WTC11 (cell line): ENCODE measurements around the gene PBX4. TPM values are rescaled to one million over a fixed set of nuclear protein-coding genes. Genes with fewer than 3 reads are reported as not detected.

ENCODE experiments used
- ATF6 ChIP-seq: sonication (generic); formaldehyde crosslinking; IDR thresholded peaks from 2 replicates; pipeline ENCODE4 v1.8.1; 2023; ENCODE audit warnings: mild to moderate bottlenecking, missing genetic modification reagents
- CDX4 ChIP-seq: fragments of 250-450 bp; sonication (Bioruptor Pico); IDR thresholded peaks from 2 replicates; pipeline ENCODE4 v1.9.0; 2021; ENCODE audit warnings: moderate library complexity, mild to moderate bottlenecking, inconsistent platforms, borderline replicate concordance
- CREB1 ChIP-seq: sonication (generic); formaldehyde crosslinking; IDR thresholded peaks from 2 replicates; pipeline ENCODE4 v1.8.0; 2023; ENCODE audit warnings: mild to moderate bottlenecking, missing genetic modification reagents
- FOXP1 ChIP-seq: sonication (generic); formaldehyde crosslinking; IDR thresholded peaks from 2 replicates; pipeline ENCODE4 v1.8.0; 2022; ENCODE audit warnings: missing genetic modification reagents, mild to moderate bottlenecking, moderate library complexity, borderline replicate concordance
- GRHL2 ChIP-seq: fragments of 250-450 bp; sonication (Bioruptor Pico); IDR thresholded peaks from 2 replicates; pipeline ENCODE4 v1.8.0; 2022; ENCODE audit warnings: mild to moderate bottlenecking, moderate library complexity; ENCODE audit not compliant: insufficient replicate concordance, severe bottlenecking
- GTF2I ChIP-seq: fragments of 250-450 bp; sonication (Bioruptor Pico); conservative IDR thresholded peaks from 2 replicates; pipeline ENCODE4 v1.4.0; 2021; ENCODE audit warnings: mild to moderate bottlenecking
- HMGA2 ChIP-seq: fragments of 250-450 bp; sonication (Bioruptor Pico); IDR thresholded peaks from 2 replicates; pipeline ENCODE4 v1.4.0; 2021; ENCODE audit warnings: mild to moderate bottlenecking, moderate library complexity
- MLX ChIP-seq: sonication (generic); formaldehyde crosslinking; IDR thresholded peaks from 2 replicates; pipeline ENCODE4 v1.8.1; 2023; ENCODE audit warnings: mild to moderate bottlenecking, missing genetic modification reagents, moderate library complexity
- MXD4 ChIP-seq: fragments of 250-450 bp; sonication (Bioruptor Pico); IDR thresholded peaks from 2 replicates; pipeline ENCODE4 v1.8.0; 2021; ENCODE audit warnings: mild to moderate bottlenecking, moderate library complexity, borderline replicate concordance
- NFE2L1 ChIP-seq: sonication (generic); formaldehyde crosslinking; IDR thresholded peaks from 2 replicates; pipeline ENCODE4 v1.8.1; 2023; ENCODE audit warnings: missing genetic modification reagents
- NR3C1 ChIP-seq: sonication (generic); formaldehyde crosslinking; conservative IDR thresholded peaks from 2 replicates; pipeline ENCODE4 v1.8.1; 2023; ENCODE audit warnings: low read depth, mild to moderate bottlenecking, missing genetic modification reagents
- RORB ChIP-seq: fragments of 250-450 bp; sonication (Bioruptor Pico); IDR thresholded peaks from 2 replicates; pipeline ENCODE4 v1.9.0; 2021; ENCODE audit warnings: mild to moderate bottlenecking
- SP1 ChIP-seq: sonication (generic); formaldehyde crosslinking; conservative IDR thresholded peaks from 2 replicates; pipeline ENCODE4 v1.8.1; 2022; ENCODE audit warnings: missing genetic modification reagents
- STAT6 ChIP-seq: sonication (generic); formaldehyde crosslinking; conservative IDR thresholded peaks from 2 replicates; pipeline ENCODE4 v1.8.1; 2023; ENCODE audit warnings: mild to moderate bottlenecking, low read depth, missing genetic modification reagents, moderate library complexity
- ZBTB21 ChIP-seq: sonication (generic); formaldehyde crosslinking; IDR thresholded peaks from 2 replicates; pipeline ENCODE4 v1.8.1; 2023; ENCODE audit warnings: mild to moderate bottlenecking, missing genetic modification reagents, borderline replicate concordance
- ZMAT4 ChIP-seq: fragments of 250-450 bp; sonication (Bioruptor Pico); IDR thresholded peaks from 2 replicates; pipeline ENCODE4 v1.9.0; 2021; ENCODE audit warnings: mild to moderate bottlenecking
- ZNF219 ChIP-seq: sonication (generic); formaldehyde crosslinking; IDR thresholded peaks from 2 replicates; pipeline ENCODE4 v1.8.0; 2023; ENCODE audit warnings: missing genetic modification reagents, mild to moderate bottlenecking, borderline replicate concordance
- ZNF281 ChIP-seq: sonication (generic); formaldehyde crosslinking; IDR thresholded peaks from 2 replicates; pipeline ENCODE4 v1.8.0; 2023; ENCODE audit warnings: mild to moderate bottlenecking, missing genetic modification reagents
- ZNF423 ChIP-seq: fragments of 250-450 bp; sonication (Bioruptor Pico); IDR thresholded peaks from 2 replicates; pipeline ENCODE4 v2.1.2; 2022; ENCODE audit warnings: mild to moderate bottlenecking, moderate library complexity
- ZNF425 ChIP-seq: fragments of 250-450 bp; sonication (Bioruptor Pico); conservative IDR thresholded peaks from 2 replicates; pipeline ENCODE4 v1.9.0; 2021; ENCODE audit warnings: mild to moderate bottlenecking
- ZNF532 ChIP-seq: fragments of 250-450 bp; sonication (Bioruptor Pico); IDR thresholded peaks from 2 replicates; pipeline ENCODE4 v1.9.0; 2021; ENCODE audit warnings: mild to moderate bottlenecking, borderline replicate concordance
- ZNF671 ChIP-seq: fragments of 250-450 bp; sonication (Bioruptor Pico); IDR thresholded peaks from 2 replicates; pipeline ENCODE4 v1.8.0; 2021; ENCODE audit warnings: mild to moderate bottlenecking
- total RNA-seq: library from RNA; stranded (reverse); gene quantifications from 3 replicates; pipeline ENCODE4 v1.2.3, GENCODE V29; 2021

Gene PBX4
- total RNA-seq, 1 experiment from 2014 or later = 3.2 TPM

GRCh38 chr19:19663256-19664120, 45.0 kb upstream of the PBX4 start, which contains the start of gene ATP13A1 (continued):
- TF ChIP-seq STAT6 (CRISPR knock-in tag) = 0 out of 2 replicates have a peak, but pooled peaks have one; percentile 88
- no peak for TF ChIP-seq RORB (CRISPR knock-in tag)
- TF ChIP-seq NFE2L1 (CRISPR knock-in tag) = 0 out of 2 replicates have a peak, but pooled peaks have one; percentile 57
- no peak for TF ChIP-seq GTF2I (CRISPR knock-in tag)
- no peak for TF ChIP-seq ZNF423 (CRISPR knock-in tag)
- peak; percentile 89 for TF ChIP-seq SP1 (CRISPR knock-in tag)
- TF ChIP-seq MLX (CRISPR knock-in tag) = no peak
- TF ChIP-seq ATF6 (CRISPR knock-in tag) = no peak
- no peak for TF ChIP-seq ZNF671 (CRISPR knock-in tag)
- TF ChIP-seq CREB1 = no peak
- no peak for TF ChIP-seq ZNF219
- no peak for TF ChIP-seq HMGA2 (CRISPR knock-in tag)
- TF ChIP-seq ZBTB21 = no peak
- TF ChIP-seq ZNF425 (CRISPR knock-in tag) = no peak
- TF ChIP-seq GRHL2 (CRISPR knock-in tag) = no peak
- no peak for TF ChIP-seq CDX4 (CRISPR knock-in tag)
- TF ChIP-seq ZNF532 (CRISPR knock-in tag) = no peak
- no peak for TF ChIP-seq ZNF281 (CRISPR knock-in tag)
- TF ChIP-seq NR3C1 (CRISPR knock-in tag) = no peak
- TF ChIP-seq MXD4 (CRISPR knock-in tag) = no peak
- TF ChIP-seq FOXP1 (CRISPR knock-in tag) = peak; percentile 54; the same call in 1 of the 2 replicates
- TF ChIP-seq ZMAT4 (CRISPR knock-in tag) = no peak
